GM23248 (cell line): ENCODE results near the gene PRIMA1.

ENCODE experiments used
- EZH2 ChIP-seq: fragments of 200-600 bp; sonication (generic); IDR thresholded peaks from 2 replicates; pipeline ENCODE4 v1.6.1; 2018; ENCODE audit warnings: antibody characterized with exemption, mild to moderate bottlenecking; ENCODE audit not compliant: insufficient read depth, poor library complexity, severe bottlenecking
- EZH2phosphoT487 ChIP-seq: fragments of 200-600 bp; sonication (generic); IDR thresholded peaks from 2 replicates; pipeline ENCODE4 v1.6.1; 2018; ENCODE audit warnings: antibody characterized with exemption, moderate library complexity, mild to moderate bottlenecking, low read depth; ENCODE audit not compliant: insufficient read depth

DNA sequence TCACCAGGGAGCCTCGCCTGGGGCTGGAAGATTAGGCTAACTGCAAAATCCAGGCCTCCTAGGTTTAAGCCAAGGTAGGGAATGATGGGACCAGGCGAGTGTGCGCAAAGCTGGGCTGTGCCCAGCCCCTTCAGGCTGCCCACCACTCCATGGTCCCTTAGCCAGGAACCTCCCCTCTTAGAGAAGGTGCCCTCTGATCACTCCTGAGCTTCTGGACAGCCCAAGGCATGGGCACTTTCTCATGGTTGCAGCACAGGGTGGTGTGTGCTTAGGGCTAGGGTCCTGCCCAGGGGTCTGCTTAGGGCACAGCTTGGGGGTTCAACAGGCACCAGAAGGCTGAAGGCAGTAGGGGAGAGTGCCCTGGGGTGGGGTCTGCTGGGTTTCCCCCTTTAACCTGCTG, 69.0 kb downstream of the PRIMA1 start:
- TF ChIP-seq EZH2phosphoT487 (no peak), EZH2 (no peak)
